ENCODE data around the gene LRRC55.

The LRRC55 gene

GRCh38 chr11:57223601-57224000 lies 41.8 kb downstream of the LRRC55 start:
- no peak for TF ChIP-seq CTCF (IDR thresholded peaks at IDR 0.05; ENCODE audit: insufficient read depth, missing control alignments)
- FAIRE-seq = no peak
- no peak for DNase-seq (ENCODE audit: insufficient read length, low spot score)

- no peak for DNase-seq (ENCODE audit: insufficient read length, low spot score)
- FAIRE-seq = no peak
- no peak for TF ChIP-seq CTCF (IDR thresholded peaks at IDR 0.05; ENCODE audit: insufficient read depth, missing control alignments)
Measured at GRCh38 chr11:57224128-57224527, 42.4 kb downstream of the LRRC55 start.

GRCh38 chr11:57224537-57224936 lies 42.8 kb downstream of the LRRC55 start:
- FAIRE-seq = no peak
- DNase-seq (ENCODE audit: insufficient read length, low spot score) = no peak
- no peak for TF ChIP-seq CTCF (IDR thresholded peaks at IDR 0.05; ENCODE audit: insufficient read depth, missing control alignments)

- FAIRE-seq = no peak
- no peak for TF ChIP-seq CTCF (IDR thresholded peaks at IDR 0.05; ENCODE audit: insufficient read depth, missing control alignments)
Measured at GRCh38 chr11:57228600-57228999, 46.8 kb downstream of the LRRC55 start.

GRCh38 chr11:57230316-57230715 lies 48.6 kb downstream of the LRRC55 start:
- TF ChIP-seq CTCF (IDR thresholded peaks at IDR 0.05; ENCODE audit: insufficient read depth, missing control alignments) = no peak
- FAIRE-seq (no peak), DNase-seq (ENCODE audit: insufficient read length, low spot score) (no peak)

More at GRCh38 chr11:57228600-57228999, 46.8 kb downstream of the LRRC55 start:
- DNase-seq (ENCODE audit: insufficient read length, low spot score) = no peak

- DNase-seq (ENCODE audit: insufficient read length, low spot score) = no peak
- no peak for TF ChIP-seq CTCF (IDR thresholded peaks at IDR 0.05; ENCODE audit: insufficient read depth, missing control alignments)
- no peak for FAIRE-seq
Measured at GRCh38 chr11:57230791-57231538, 49.2 kb downstream of the LRRC55 start.

GRCh38 chr11:57231539-57232253 lies 49.9 kb downstream of the LRRC55 start:
- TF ChIP-seq CTCF (IDR thresholded peaks at IDR 0.05; ENCODE audit: insufficient read depth, missing control alignments) = no peak
- DNase-seq (ENCODE audit: insufficient read length, low spot score) (no peak), FAIRE-seq (no peak)

Data from D721Med (cell line).